Memory B cell (primary cell): ENCODE results near the gene PADI1.
"Not testable (repeated sequence)": the region's sequence is repeated elsewhere in the genome, so short reads cannot be mapped to it uniquely, and the experiment has no call there.

Source experiments
- ATAC-seq: fragments of 150-1000 bp; cut with Tn5 transposase; 2 replicates; pipeline ENCODE4 v1.10.0; 2021; ENCODE audit warnings: low read depth, mild to moderate bottlenecking, moderate library complexity
- DNase-seq, 2 donors: peaks; one replicate each; pipeline ENCODE4 v3.0.0; 2022; ENCODE audit warnings: low spot score in 2 of 2
- H3K27ac Mint-ChIP-seq: one replicate; pipeline ENCODE4 v1.8.0; 2022; ENCODE audit warnings: mild to moderate bottlenecking, moderate library complexity, mixed read lengths
- H3K27me3 Mint-ChIP-seq: one replicate; pipeline ENCODE4 v1.8.0; 2022; ENCODE audit warnings: mixed read lengths
- H3K36me3 Mint-ChIP-seq: one replicate; pipeline ENCODE4 v1.8.0; 2022; ENCODE audit warnings: mild to moderate bottlenecking, mixed read lengths
- H3K4me1 Mint-ChIP-seq: one replicate; pipeline ENCODE4 v1.8.0; 2022; ENCODE audit warnings: mixed read lengths
- H3K4me3 Mint-ChIP-seq: one replicate; pipeline ENCODE4 v1.8.0; 2022; ENCODE audit warnings: mild to moderate bottlenecking, moderate library complexity, mixed read lengths
- H3K9me3 Mint-ChIP-seq: one replicate; pipeline ENCODE4 v1.8.0; 2022; ENCODE audit warnings: mixed read lengths

The PADI1 gene

GRCh38 chr1:17229379-17229778, 24.5 kb downstream of the PADI1 start:
- no peak for ATAC-seq
- Mint-ChIP-seq H3K4me1 (peaks cover 3% of the 10 kb centered on the region), H3K36me3 (no peaks in the 10 kb centered on the region), H3K27me3 (peaks cover 3% of the 10 kb centered on the region), H3K27ac (no peak overlapping the region), H3K9me3 (no peaks in the 10 kb centered on the region), H3K4me3 (no peak overlapping the region)
- no peak for DNase-seq

- Mint-ChIP-seq H3K27ac (no peak overlapping the region), H3K9me3 (no peaks in the 10 kb centered on the region), H3K27me3 (peaks cover 4% of the 10 kb centered on the region), H3K36me3 (no peaks in the 10 kb centered on the region), H3K4me3 (no peak overlapping the region), H3K4me1 (peaks cover 3% of the 10 kb centered on the region)
- DNase-seq (no peak), ATAC-seq (no peak)
These were observed 25.2 kb downstream of the PADI1 start for GRCh38 chr1:17230106-17230505.

GRCh38 chr1:17230671-17231310, 25.9 kb downstream of the PADI1 start:
- H3K36me3 Mint-ChIP-seq, result no peaks in the 10 kb centered on the region
- H3K9me3 Mint-ChIP-seq, result no peaks in the 10 kb centered on the region
- ATAC-seq (no peak), DNase-seq (no peak)
- H3K27me3 Mint-ChIP-seq, result peaks cover 4% of the 10 kb centered on the region
- H3K4me1 Mint-ChIP-seq, result peaks cover 3% of the 10 kb centered on the region
- no peak overlapping the region for H3K4me3 Mint-ChIP-seq
- no peak overlapping the region for H3K27ac Mint-ChIP-seq

- no peak for DNase-seq
- no peaks in the 10 kb centered on the region for H3K36me3 Mint-ChIP-seq
- H3K27me3 Mint-ChIP-seq, result peaks cover 4% of the 10 kb centered on the region
- peaks cover 3% of the 10 kb centered on the region for H3K4me1 Mint-ChIP-seq
- H3K27ac Mint-ChIP-seq, result no peak overlapping the region
- no peaks in the 10 kb centered on the region for H3K9me3 Mint-ChIP-seq
- no peak for ATAC-seq
- no peak overlapping the region for H3K4me3 Mint-ChIP-seq
These were observed 28.1 kb downstream of the PADI1 start for GRCh38 chr1:17232759-17233661.

GRCh38 chr1:17233675-17234320, 28.9 kb downstream of the PADI1 start:
- Mint-ChIP-seq H3K9me3 (no peaks in the 10 kb centered on the region), H3K36me3 (no peaks in the 10 kb centered on the region), H3K27me3 (peaks cover 4% of the 10 kb centered on the region), H3K4me1 (peaks cover 3% of the 10 kb centered on the region), H3K27ac (no peak overlapping the region), H3K4me3 (no peak overlapping the region)
- no peak for DNase-seq
- ATAC-seq, result no peak

- no peak for DNase-seq
- Mint-ChIP-seq H3K36me3 (no peaks in the 10 kb centered on the region), H3K4me3 (no peak overlapping the region), H3K27me3 (peaks cover 4% of the 10 kb centered on the region), H3K27ac (no peak overlapping the region), H3K9me3 (no peaks in the 10 kb centered on the region), H3K4me1 (peaks cover 3% of the 10 kb centered on the region)
- no peak for ATAC-seq
These were observed 29.5 kb downstream of the PADI1 start for GRCh38 chr1:17234405-17234804.

GRCh38 chr1:17235135-17235885, 30.4 kb downstream of the PADI1 start:
- DNase-seq (no peak), ATAC-seq (no peak)
- Mint-ChIP-seq H3K27me3 (peaks cover 4% of the 10 kb centered on the region), H3K36me3 (no peaks in the 10 kb centered on the region), H3K4me1 (peaks cover 3% of the 10 kb centered on the region), H3K27ac (no peak overlapping the region), H3K9me3 (no peaks in the 10 kb centered on the region), H3K4me3 (no peak overlapping the region)

- peak; percentile 95 for ATAC-seq
- Mint-ChIP-seq H3K36me3 (no peaks in the 10 kb centered on the region), H3K4me1 (no peaks in the 10 kb centered on the region), H3K9me3 (no peaks in the 10 kb centered on the region), H3K4me3 (no peak overlapping the region), H3K27me3 (peaks cover 4% of the 10 kb centered on the region), H3K27ac (no peak overlapping the region)
- peak; percentile 88 to 97 for DNase-seq
These were observed 32.0 kb downstream of the PADI1 start for GRCh38 chr1:17236779-17237560.

- Mint-ChIP-seq H3K4me3 (no peak overlapping the region), H3K27ac (no peak overlapping the region), H3K36me3 (no peaks in the 10 kb centered on the region), H3K4me1 (no peaks in the 10 kb centered on the region), H3K27me3 (peaks cover 2% of the 10 kb centered on the region), H3K9me3 (no peaks in the 10 kb centered on the region)
- ATAC-seq, result no peak
- DNase-seq, result no peak
These were observed 32.6 kb downstream of the PADI1 start for GRCh38 chr1:17237561-17237903.

- ATAC-seq, result no peak
These were observed 34.5 kb downstream of the PADI1 start for GRCh38 chr1:17239420-17239819.

GRCh38 chr1:17241011-17241779, 36.3 kb downstream of the PADI1 start:
- not testable (repeated sequence) for H3K27ac Mint-ChIP-seq, H3K36me3 Mint-ChIP-seq, H3K27me3 Mint-ChIP-seq, H3K4me1 Mint-ChIP-seq, H3K9me3 Mint-ChIP-seq, ATAC-seq, DNase-seq, H3K4me3 Mint-ChIP-seq

More at GRCh38 chr1:17239420-17239819, 34.5 kb downstream of the PADI1 start:
- no peak overlapping the region for H3K4me3 Mint-ChIP-seq
- no peaks in the 10 kb centered on the region for H3K36me3 Mint-ChIP-seq
- no peaks in the 10 kb centered on the region for H3K9me3 Mint-ChIP-seq
- H3K27ac Mint-ChIP-seq, result no peak overlapping the region
- no peaks in the 10 kb centered on the region for H3K4me1 Mint-ChIP-seq
- H3K27me3 Mint-ChIP-seq, result peaks cover 2% of the 10 kb centered on the region
- DNase-seq, result no peak

- not testable (repeated sequence) for H3K4me1 Mint-ChIP-seq, H3K36me3 Mint-ChIP-seq, H3K27ac Mint-ChIP-seq, H3K27me3 Mint-ChIP-seq, DNase-seq, H3K9me3 Mint-ChIP-seq, ATAC-seq, H3K4me3 Mint-ChIP-seq
These were observed 36.8 kb downstream of the PADI1 start for GRCh38 chr1:17241780-17242074.

- DNase-seq (no peak), ATAC-seq (no peak)
- Mint-ChIP-seq H3K4me3 (no peak overlapping the region), H3K27me3 (peaks cover 4% of the 10 kb centered on the region), H3K9me3 (no peaks in the 10 kb centered on the region), H3K36me3 (no peaks in the 10 kb centered on the region), H3K4me1 (no peaks in the 10 kb centered on the region), H3K27ac (no peak overlapping the region)
These were observed 38.3 kb downstream of the PADI1 start for GRCh38 chr1:17243274-17243673.
